ENCODE results near the gene FGF5.

Gene FGF5

DNA sequence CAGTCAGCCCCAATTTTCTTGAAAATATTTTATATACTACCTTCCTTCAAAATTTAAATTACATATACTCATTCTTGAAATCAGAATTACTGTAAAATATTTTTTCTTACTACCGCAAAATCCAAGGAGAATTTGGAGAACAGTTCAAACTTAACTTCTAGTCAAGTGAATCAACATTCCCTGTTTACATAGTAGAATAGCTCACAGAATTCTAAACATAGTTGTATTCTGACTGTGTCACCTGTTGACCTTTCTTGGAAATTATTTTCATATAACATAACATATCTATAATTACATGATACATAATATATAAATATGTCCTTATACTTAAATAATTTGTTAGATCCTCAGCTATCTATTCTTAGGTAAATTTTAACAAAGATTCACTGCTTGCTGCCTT is 31.0 kb upstream of the FGF5 start:
- Histone ChIP-seq H3K79me1 (replicated peaks; ENCODE audit: low read length, poor library complexity, severe bottlenecking) (no peaks in the 10 kb centered on the region), H4K91ac (ENCODE audit: low read length) (no peak overlapping the region), H2BK120ac (ENCODE audit: low read depth, low read length) (no peak overlapping the region), H2AK5ac (ENCODE audit: low read length, severe bottlenecking) (no peak overlapping the region), H3K4ac (ENCODE audit: low read depth in 1 of 2, low read length in 2 of 2) (no peak overlapping the region), H3K23ac (ENCODE audit: low read length in 2 of 2) (no peak overlapping the region), H4K8ac (ENCODE audit: low read length) (no peak overlapping the region), H3K9me3 (ENCODE audit: control insufficient read depth, low read length) (no peaks in the 10 kb centered on the region), H3K4me1 (ENCODE audit: control insufficient read depth, insufficient read depth, low read depth, low read length) (peaks cover 4% of the 10 kb centered on the region), H3K27me3 (ENCODE audit: control insufficient read depth in 1 of 2, insufficient read depth in 1 of 2, low read length in 2 of 2) (no peaks in the 10 kb centered on the region), H3K36me3 (ENCODE audit: control insufficient read depth in 1 of 2, insufficient read depth in 2 of 2, low read depth in 1 of 2, low read length in 2 of 2) (no peaks in the 10 kb centered on the region), H3K9ac (ENCODE audit: low read length) (peak overlapping the region; percentile 52), H3K27ac (ENCODE audit: low read length, poor library complexity, severe bottlenecking) (peak overlapping the region; percentile 86), H3K18ac (ENCODE audit: low read depth in 1 of 2, low read length in 2 of 2) (no peak overlapping the region), H3K4me2 (ENCODE audit: low read length, poor library complexity, severe bottlenecking) (no peak overlapping the region), H2BK12ac (ENCODE audit: low read length in 2 of 2) (no peak overlapping the region), H2BK5ac (ENCODE audit: low read depth, low read length, poor library complexity, severe bottlenecking) (no peak overlapping the region), H3K4me3 (ENCODE audit: insufficient read depth in 1 of 2, low read depth in 1 of 2, low read length in 2 of 2) (no peak overlapping the region), H3K14ac (ENCODE audit: low read length in 2 of 2) (no peak overlapping the region), H2AFZ (ENCODE audit: low read depth, low read length) (no peak overlapping the region), H2BK15ac (ENCODE audit: low read depth, poor library complexity, severe bottlenecking) (no peak overlapping the region)
- DNase-seq, result no peak
- 38% methylated on average over 1 of the region's 1 CpG for WGBS

DNA sequence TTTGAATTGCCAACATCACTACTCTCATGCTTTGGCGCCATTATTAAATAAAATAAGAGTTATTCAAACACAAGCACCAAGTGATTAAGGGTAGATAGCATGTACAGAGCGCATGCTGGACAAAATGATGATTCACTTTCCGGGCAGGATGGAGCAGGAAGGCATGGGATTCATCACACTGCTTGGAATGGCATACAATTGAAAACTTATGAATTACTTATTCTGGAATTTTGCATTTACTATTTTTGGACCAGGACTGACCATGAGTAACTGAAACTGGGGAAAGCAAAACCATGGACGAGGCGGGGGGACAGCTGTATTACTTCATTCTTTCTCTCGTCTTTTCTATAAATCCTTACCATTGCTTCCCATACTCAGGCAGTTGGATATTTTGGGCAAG is 28.5 kb upstream of the FGF5 start:
- peak overlapping the region; percentile 77 for H3K9ac ChIP-seq (ENCODE audit: low read length)
- H3K4me2 ChIP-seq (ENCODE audit: low read length, poor library complexity, severe bottlenecking), result no peak overlapping the region
- H2AFZ ChIP-seq (ENCODE audit: low read depth, low read length), result no peak overlapping the region
- DNase-seq, result peak; percentile 82
- H3K79me1 ChIP-seq (replicated peaks; ENCODE audit: low read length, poor library complexity, severe bottlenecking), result no peaks in the 10 kb centered on the region
- H3K4me3 ChIP-seq (ENCODE audit: insufficient read depth in 1 of 2, low read depth in 1 of 2, low read length in 2 of 2), result peak overlapping the region in 1 of 2 experiments; percentile 20
- H4K91ac ChIP-seq (ENCODE audit: low read length), result no peak overlapping the region
- peak overlapping the region; percentile 8 for H2BK5ac ChIP-seq (ENCODE audit: low read depth, low read length, poor library complexity, severe bottlenecking)
- no peak overlapping the region for H4K8ac ChIP-seq (ENCODE audit: low read length)
- no peak overlapping the region for H2BK15ac ChIP-seq (ENCODE audit: low read depth, poor library complexity, severe bottlenecking)
- H2BK12ac ChIP-seq (ENCODE audit: low read length in 2 of 2), result no peak overlapping the region
- no peak overlapping the region for H3K23ac ChIP-seq (ENCODE audit: low read length in 2 of 2)
- no peaks in the 10 kb centered on the region for H3K9me3 ChIP-seq (ENCODE audit: control insufficient read depth, low read length)
- no peak overlapping the region for H3K4ac ChIP-seq (ENCODE audit: low read depth in 1 of 2, low read length in 2 of 2)
- WGBS, result 14% methylated on average over 4 of the region's 6 CpGs
- H3K36me3 ChIP-seq (ENCODE audit: control insufficient read depth in 1 of 2, insufficient read depth in 2 of 2, low read depth in 1 of 2, low read length in 2 of 2), result no peaks in the 10 kb centered on the region
- no peak overlapping the region for H3K14ac ChIP-seq (ENCODE audit: low read length in 2 of 2)
- no peak overlapping the region for H3K18ac ChIP-seq (ENCODE audit: low read depth in 1 of 2, low read length in 2 of 2)
- no peaks in the 10 kb centered on the region for H3K27me3 ChIP-seq (ENCODE audit: control insufficient read depth in 1 of 2, insufficient read depth in 1 of 2, low read length in 2 of 2)
- no peak overlapping the region for H2AK5ac ChIP-seq (ENCODE audit: low read length, severe bottlenecking)
- peak overlapping the region; percentile 95 for H3K27ac ChIP-seq (ENCODE audit: low read length, poor library complexity, severe bottlenecking)
- peaks cover 5% of the 10 kb centered on the region for H3K4me1 ChIP-seq (ENCODE audit: control insufficient read depth, insufficient read depth, low read depth, low read length)
- H2BK120ac ChIP-seq (ENCODE audit: low read depth, low read length), result no peak overlapping the region

DNA sequence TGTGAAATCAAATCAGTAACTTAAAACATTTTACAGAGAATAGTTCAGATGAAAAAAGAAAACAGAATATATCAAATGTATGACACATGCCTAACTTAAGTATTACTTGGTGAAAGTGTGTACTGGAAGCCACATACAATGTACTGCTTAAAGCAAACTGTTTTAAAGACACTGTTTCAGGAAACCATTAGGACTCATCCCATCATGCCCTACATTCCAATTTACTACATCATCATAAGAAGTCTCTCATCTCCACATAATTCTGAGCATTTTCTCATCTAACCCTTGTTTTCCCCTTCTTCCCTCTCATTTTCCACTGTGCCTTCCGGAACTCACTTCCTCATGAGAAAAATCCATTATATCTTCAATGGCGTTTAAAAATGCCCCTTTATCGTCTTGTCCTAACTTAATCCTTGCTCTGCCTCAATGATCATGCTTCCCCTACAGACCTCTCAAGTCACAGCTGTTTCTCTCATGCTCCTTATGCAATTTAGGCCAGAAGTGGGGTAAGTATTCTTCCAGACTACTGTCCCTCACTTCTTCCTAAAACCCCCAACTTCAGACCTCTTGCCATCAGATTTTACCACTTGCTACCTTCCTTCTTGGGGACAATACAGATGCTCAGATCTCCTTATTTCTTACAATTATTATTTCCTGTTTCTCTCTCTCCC is 26.8 kb upstream of the FGF5 start:
- Histone ChIP-seq H3K4me1 (ENCODE audit: control insufficient read depth, insufficient read depth, low read depth, low read length) (peaks cover 5% of the 10 kb centered on the region), H2BK120ac (ENCODE audit: low read depth, low read length) (peak overlapping the region; percentile 39), H3K4me2 (ENCODE audit: low read length, poor library complexity, severe bottlenecking) (no peak overlapping the region), H3K36me3 (ENCODE audit: control insufficient read depth in 1 of 2, insufficient read depth in 2 of 2, low read depth in 1 of 2, low read length in 2 of 2) (no peaks in the 10 kb centered on the region), H2BK15ac (ENCODE audit: low read depth, poor library complexity, severe bottlenecking) (no peak overlapping the region), H3K9ac (ENCODE audit: low read length) (peak overlapping the region; percentile 77), H4K8ac (ENCODE audit: low read length) (no peak overlapping the region), H2AFZ (ENCODE audit: low read depth, low read length) (no peak overlapping the region), H3K4me3 (ENCODE audit: insufficient read depth in 1 of 2, low read depth in 1 of 2, low read length in 2 of 2) (no peak overlapping the region), H3K27me3 (ENCODE audit: control insufficient read depth in 1 of 2, insufficient read depth in 1 of 2, low read length in 2 of 2) (no peaks in the 10 kb centered on the region), H3K9me3 (ENCODE audit: control insufficient read depth, low read length) (no peaks in the 10 kb centered on the region), H4K91ac (ENCODE audit: low read length) (no peak overlapping the region), H3K14ac (ENCODE audit: low read length in 2 of 2) (no peak overlapping the region), H3K23ac (ENCODE audit: low read length in 2 of 2) (no peak overlapping the region), H2BK12ac (ENCODE audit: low read length in 2 of 2) (no peak overlapping the region), H3K4ac (ENCODE audit: low read depth in 1 of 2, low read length in 2 of 2) (no peak overlapping the region), H2BK5ac (ENCODE audit: low read depth, low read length, poor library complexity, severe bottlenecking) (no peak overlapping the region), H3K27ac (ENCODE audit: low read length, poor library complexity, severe bottlenecking) (peak overlapping the region; percentile 95), H3K18ac (ENCODE audit: low read depth in 1 of 2, low read length in 2 of 2) (no peak overlapping the region), H3K79me1 (replicated peaks; ENCODE audit: low read length, poor library complexity, severe bottlenecking) (no peaks in the 10 kb centered on the region), H2AK5ac (ENCODE audit: low read length, severe bottlenecking) (no peak overlapping the region)
- DNase-seq, result peak; percentile 37
- WGBS, result 68% methylated on average over 3 of the region's 3 CpGs

DNA sequence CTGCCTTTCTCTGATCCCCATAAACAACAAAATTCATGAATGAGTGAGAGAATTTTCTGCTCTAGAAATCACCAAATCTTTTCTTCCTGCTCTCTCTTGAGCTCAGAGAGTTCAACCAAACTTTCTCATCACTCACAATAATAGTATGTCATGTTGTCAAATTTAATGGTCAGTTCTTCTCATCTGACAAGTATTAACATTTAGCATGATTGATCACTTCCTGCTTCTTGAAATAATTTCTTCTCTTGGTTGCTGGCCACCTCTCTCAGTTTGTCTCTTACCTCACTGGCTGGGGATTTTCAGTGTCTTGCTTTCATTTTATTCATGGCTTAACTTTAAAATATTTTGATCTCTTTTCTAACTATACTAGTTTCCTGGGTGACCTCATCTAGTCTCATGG is 25.5 kb upstream of the FGF5 start:
- no peak overlapping the region for H3K18ac ChIP-seq (ENCODE audit: low read depth in 1 of 2, low read length in 2 of 2)
- H2BK12ac ChIP-seq (ENCODE audit: low read length in 2 of 2), result no peak overlapping the region
- H3K4me2 ChIP-seq (ENCODE audit: low read length, poor library complexity, severe bottlenecking), result no peak overlapping the region
- no peak for DNase-seq
- H2AK5ac ChIP-seq (ENCODE audit: low read length, severe bottlenecking), result no peak overlapping the region
- no peak overlapping the region for H4K8ac ChIP-seq (ENCODE audit: low read length)
- no peaks in the 10 kb centered on the region for H3K27me3 ChIP-seq (ENCODE audit: control insufficient read depth in 1 of 2, insufficient read depth in 1 of 2, low read length in 2 of 2)
- H3K79me1 ChIP-seq (replicated peaks; ENCODE audit: low read length, poor library complexity, severe bottlenecking), result no peaks in the 10 kb centered on the region
- H2BK5ac ChIP-seq (ENCODE audit: low read depth, low read length, poor library complexity, severe bottlenecking), result no peak overlapping the region
- peaks cover 5% of the 10 kb centered on the region for H3K4me1 ChIP-seq (ENCODE audit: control insufficient read depth, insufficient read depth, low read depth, low read length)
- H3K27ac ChIP-seq (ENCODE audit: low read length, poor library complexity, severe bottlenecking), result peak overlapping the region; percentile 72
- H3K14ac ChIP-seq (ENCODE audit: low read length in 2 of 2), result no peak overlapping the region
- no peak overlapping the region for H2BK120ac ChIP-seq (ENCODE audit: low read depth, low read length)
- H3K4me3 ChIP-seq (ENCODE audit: insufficient read depth in 1 of 2, low read depth in 1 of 2, low read length in 2 of 2), result no peak overlapping the region
- no peak overlapping the region for H3K4ac ChIP-seq (ENCODE audit: low read depth in 1 of 2, low read length in 2 of 2)
- H2BK15ac ChIP-seq (ENCODE audit: low read depth, poor library complexity, severe bottlenecking), result no peak overlapping the region
- H3K23ac ChIP-seq (ENCODE audit: low read length in 2 of 2), result no peak overlapping the region
- peak overlapping the region; percentile 20 for H3K9ac ChIP-seq (ENCODE audit: low read length)
- no peak overlapping the region for H2AFZ ChIP-seq (ENCODE audit: low read depth, low read length)
- H3K9me3 ChIP-seq (ENCODE audit: control insufficient read depth, low read length), result no peaks in the 10 kb centered on the region
- no peak overlapping the region for H4K91ac ChIP-seq (ENCODE audit: low read length)
- no peaks in the 10 kb centered on the region for H3K36me3 ChIP-seq (ENCODE audit: control insufficient read depth in 1 of 2, insufficient read depth in 2 of 2, low read depth in 1 of 2, low read length in 2 of 2)

Data from mesenchymal stem cell (in vitro differentiated cells and primary cell).